Heart left ventricle (tissue), 16 donors: ENCODE results near the gene KLF4. TPM values are rescaled to one million over a fixed set of nuclear protein-coding genes. Genes with fewer than 3 reads are reported as not detected.

Experiments
- ATAC-seq, 4 donors: fragments of 200-7000 bp; cut with Tn5 transposase; one replicate each; pipeline ENCODE4 v1.9.1; 2020 to 2022; ENCODE audit warnings: moderate library complexity in 4 of 4, mild to moderate bottlenecking in 3 of 4, moderate number of reproducible peaks in 1 of 4
- DNase-seq, 5 donors: peaks; one replicate each; pipeline ENCODE4 v3.0.0-alpha.2; 2020
- H3K27ac ChIP-seq, 12 donors: fragments of 200-600 bp; sonication (generic) in 4 of 12; one replicate each; pipeline versions ENCODE4 v1.5.0 to v1.8.0; 2016 to 2022; ENCODE audit warnings: mild to moderate bottlenecking in 2 of 12
- H3K27me3 ChIP-seq, 9 donors: fragments of 200-600 bp; sonication (generic) in 2 of 9; one replicate each; pipeline versions ENCODE4 v1.5.1 to v1.8.0; 2016 to 2022; ENCODE audit warnings: mild to moderate bottlenecking in 3 of 9
- H3K36me3 ChIP-seq, 9 donors: fragments of 200-600 bp; sonication (generic) in 2 of 9; one replicate each; pipeline versions ENCODE4 v1.5.0 to v1.8.0; 2018 to 2022; ENCODE audit warnings: mild to moderate bottlenecking in 2 of 9
- H3K4me1 ChIP-seq, 12 donors: fragments of 200-600 bp; sonication (generic) in 4 of 12; one replicate each; pipeline versions ENCODE4 v1.5.0 to v1.8.0; 2016 to 2022; ENCODE audit warnings: mild to moderate bottlenecking in 3 of 12
- H3K4me3 ChIP-seq, 12 donors: fragments of 200-600 bp; sonication (generic) in 4 of 12; one replicate each; pipeline versions ENCODE4 v1.5.0 to v1.8.0; 2017 to 2022; ENCODE audit warnings: mild to moderate bottlenecking in 9 of 12, moderate library complexity in 4 of 12
- H3K9me3 ChIP-seq, 12 donors: fragments of 200-600 bp; sonication (generic) in 4 of 12; one replicate each; pipeline versions ENCODE4 v1.5.0 to v1.8.0; 2016 to 2022; ENCODE audit warnings: mild to moderate bottlenecking in 1 of 12
- CTCF ChIP-seq, 12 donors: fragments of 200-600 bp; sonication (generic) in 4 of 12; IDR thresholded peaks; one replicate each; pipeline versions ENCODE4 v1.5.0 to v1.8.0; 2018 to 2022; ENCODE audit warnings: antibody characterized with exemption in 12 of 12, mild to moderate bottlenecking in 5 of 12
- POLR2A ChIP-seq, 2 donors: fragments of 450-650 bp; IDR thresholded peaks; one replicate each; pipeline ENCODE4 v1.6.1; 2017; ENCODE audit warnings: antibody characterized with exemption in 2 of 2, mild to moderate bottlenecking in 2 of 2, moderate library complexity in 2 of 2
- WGBS, 4 donors: extraction: QIAGEN DNeasy Blood & Tissue Kit in 2 of 4; methylation state at CpG; one replicate each; pipeline versions ENCODE4 v1.1.5 to v1.1.7; 2013 to 2018; 5-methylcytosine and 5-hydroxymethylcytosine counted together
- intact Hi-C, 10 donors: fragments of 100-400 bp; cut with DNase I; formaldehyde crosslinking; loops; one replicate each; pipeline versions ENCODE4 v1.11.1 to v1.14.2; 2022
- long read RNA-seq, 3 donors: library from polyadenylated mRNA; unstranded; transcript quantifications; one replicate each; pipeline ENCODE4 v2.0.0, GENCODE V29; 2020 to 2021
- polyA plus RNA-seq, 2 donors: library from polyadenylated mRNA; stranded (reverse); fragments of 200-250 nt; gene quantifications; one replicate each; pipeline ENCODE4 v1.2.3, GENCODE V29; 2013
- total RNA-seq, 9 donors: library from RNA; depleted of rRNA in 2 of 9; stranded (reverse); fragments of >200 nt in 2 of 9; fragmentation: NEBNext Ultra II Directional in 3 of 9; extraction: Animal tissue kit (Norgen Biotek cat#: 25700) in 3 of 9; gene quantifications; one replicate each; pipeline versions ENCODE4 v1.1.0 to v1.2.4, GENCODE V29; 2016 to 2023
- donor health status: ischemic (EF 13 %, LVEDD 7.1; RV severe dilation, severe dysfunction).
- donor health status: healthy with polysubstance abuse.
- donor health status: DM: no; HTN: yes; CAD: no.
- donor health status: DM: no; HTN: no; CAD: no.
- donor health status: ischemic (EF 25% LVEDD 6.9; RV normal size, moderate dysfunction).
- donor health status: ischemic (EF 25% LVEDD 5.7; RV mildly dilated, moderate dysfunction).
- donor health status: healthy.
- donor health status: DM: yes; HTN: yes; CAD: no.
- donor health status: ischemic (EF 35%, LVEDD 5.7; RV mildly dilated, moderate dysfunction).
- donor health status: nonischemic (EF 11% LVEDD 7.7; RV severe dilation, severe dysfunction).
- donor health status: DM: yes; HTN: yes; CAD: no.
- donor health status: PGD.
- donor health status: ischemic (EF 29% LVEDD 5.4; RV normal size, mild dysfunction).
- donor health status: nonischemic (EF 23%, LVEDD 6.1; RV moderate dilation, normal function).

KLF4 gene
- 10 to 100 TPM; 17.1 to 63.3 (median 21.3) TPM for total RNA-seq
- polyA plus RNA-seq = 10 to 100 TPM in 1 of 2 donors, 1 to 10 TPM in 1; 9.9 to 22.2 TPM
- long read RNA-seq, donor 1, transcript KLF4-201 (5 exons, 2,813 nt) = minor isoform, 9 of 25 reads
- long read RNA-seq, donor 1, transcript KLF4-205 (3 exons, 2,393 nt) = major isoform, 12 of 25 reads
- long read RNA-seq, donor 1, partial matches to known transcripts = 4 of 25 reads
- long read RNA-seq, donor 1, other reads (novel, unspliced or antisense) = 0 of 25 reads
- long read RNA-seq, donor 2, transcript KLF4-205 (3 exons, 2,393 nt) = major isoform, 36 of 61 reads
- long read RNA-seq, donor 2, transcript KLF4-201 (5 exons, 2,813 nt) = minor isoform, 10 of 61 reads
- long read RNA-seq, donor 2, partial matches to known transcripts = 15 of 61 reads
- long read RNA-seq, donor 2, other reads (novel, unspliced or antisense) = 0 of 61 reads
- long read RNA-seq, donor 3, transcript KLF4-201 (5 exons, 2,813 nt) = minor isoform, 6 of 20 reads
- long read RNA-seq, donor 3, transcript KLF4-205 (3 exons, 2,393 nt) = major isoform, 9 of 20 reads
- long read RNA-seq, donor 3, partial matches to known transcripts = 5 of 20 reads
- long read RNA-seq, donor 3, other reads (novel, unspliced or antisense) = 0 of 20 reads

GRCh38 chr9:107489687-107490605, at the start of gene KLF4:
KLF4 (minus strand) TSS chr9:107489769; CDS start chr9:107489172, 597 bp downstream.
- H3K36me3 ChIP-seq = peaks cover 0 to 31% (median 23%) of the 10 kb centered on the region in 9 donors
- peaks cover 0 to 16% (median 0%) of the 10 kb centered on the region in 9 donors for H3K27me3 ChIP-seq
- H3K9me3 ChIP-seq = no peaks in the 10 kb centered on the region
- peak within 1 kb of the TSS; percentile 90 to 99 (median 95) for H3K27ac ChIP-seq
- H3K4me1 ChIP-seq = peaks cover 0 to 47% (median 15%) of the 10 kb centered on the region in 12 donors
- intact Hi-C loops = loop anchor here (1.0 to 10.0 kb wide), 22 partner anchors 57 to 1272 kb away; no protein-coding TSS in a partner anchor
- 0 to 6% (median 1%) methylated on average over 52 to 100 of the region's 101 CpGs for WGBS, 4 donors
- peak; percentile 71 to 91 (median 83) for ATAC-seq
- DNase-seq = peak; percentile 92 to 94 (median 93)
- H3K4me3 ChIP-seq = peak within 1 kb of the TSS; percentile 64 to 92 (median 81)
- peak in 1 of 12 donors; percentile 3 for TF ChIP-seq CTCF (IDR thresholded peaks at IDR 0.05)
- peak in 1 of 2 donors; percentile 92 for TF ChIP-seq POLR2A (IDR thresholded peaks at IDR 0.05)

- 62 to 78% (median 68%) methylated on average over 3 of the region's 3 CpGs for WGBS, 4 donors
- Histone ChIP-seq H3K4me1 (peaks cover 0 to 5% (median 0%) of the 10 kb centered on the region in 12 donors), H3K27ac (no peak overlapping the region), H3K9me3 (no peaks in the 10 kb centered on the region), H3K27me3 (no peaks in the 10 kb centered on the region), H3K4me3 (no peak overlapping the region), H3K36me3 (no peaks in the 10 kb centered on the region)
- no peak for DNase-seq
- intact Hi-C loops = no loop called here
- no peak for TF ChIP-seq CTCF (IDR thresholded peaks at IDR 0.05)
- no peak for TF ChIP-seq POLR2A (IDR thresholded peaks at IDR 0.05)
- ATAC-seq = no peak
These were observed 46.9 kb upstream of the KLF4 start for GRCh38 chr9:107536462-107536861.

- TF ChIP-seq POLR2A (IDR thresholded peaks at IDR 0.05) = no peak
- TF ChIP-seq CTCF (IDR thresholded peaks at IDR 0.05) = no peak
- H3K4me1 ChIP-seq = peaks cover 0 to 4% (median 0%) of the 10 kb centered on the region in 12 donors
- no peaks in the 10 kb centered on the region for H3K27me3 ChIP-seq
- no peak overlapping the region for H3K4me3 ChIP-seq
- no peak overlapping the region for H3K27ac ChIP-seq
- no peaks in the 10 kb centered on the region for H3K36me3 ChIP-seq
- DNase-seq = no peak
- WGBS, 4 donors = 94 to 96% (median 94%) methylated on average over 14 of the region's 14 CpGs
- no peak for ATAC-seq
- no peaks in the 10 kb centered on the region for H3K9me3 ChIP-seq
- intact Hi-C loops = no loop called here
These were observed 45.0 kb upstream of the KLF4 start for GRCh38 chr9:107534510-107535078.
